NCI-H226 (cell line): ENCODE data around the gene INPP5D.
"Not testable (repeated sequence)": the region's sequence is repeated elsewhere in the genome, so short reads cannot be mapped to it uniquely, and the experiment has no call there.

Experiments
- DNase-seq: peaks from one replicate; pipeline ENCODE4 v3.0.0-alpha.2; 2015

Gene INPP5D

GRCh38 chr2:233059797-233060500, at the start of gene INPP5D:
INPP5D (plus strand) TSS chr2:233060342; CDS start chr2:233060479, 137 bp downstream.
- DNase-seq, result no peak

DNA sequence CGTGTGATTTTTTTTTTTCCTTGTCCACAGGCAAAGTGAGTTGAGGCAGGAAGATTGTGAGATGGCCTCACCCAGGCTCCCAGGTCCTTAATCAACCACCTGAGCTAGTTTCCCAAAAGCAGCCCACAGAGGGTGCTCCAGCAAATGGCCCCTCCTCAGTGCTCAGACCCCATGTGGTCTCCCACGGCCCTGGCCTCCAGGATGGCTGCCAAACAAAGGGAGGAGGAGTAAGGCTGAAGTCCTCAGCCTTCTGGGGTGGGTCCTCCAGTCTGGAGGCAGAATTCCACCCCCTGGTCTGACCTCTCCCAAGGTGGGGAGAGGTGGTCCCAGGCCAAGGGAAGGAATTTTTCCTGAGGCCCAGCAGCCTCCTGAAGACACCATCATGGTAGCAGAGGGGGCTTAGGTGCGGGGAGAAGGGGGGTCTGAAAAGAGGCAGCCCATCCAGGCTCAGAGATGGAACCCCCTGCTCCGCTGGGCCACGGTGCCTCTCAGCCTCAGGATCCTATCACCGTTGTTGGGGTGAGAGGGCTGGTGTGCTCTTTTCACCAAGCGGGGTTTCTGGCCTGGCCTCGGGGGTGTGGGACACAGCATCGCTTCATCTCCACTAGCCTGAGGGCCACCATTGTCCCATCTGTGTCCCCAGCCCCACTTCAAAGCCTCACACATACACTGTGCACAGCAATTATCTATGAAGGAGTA, 49.4 kb upstream of the INPP5D start:
- DNase-seq, result no peak

DNA sequence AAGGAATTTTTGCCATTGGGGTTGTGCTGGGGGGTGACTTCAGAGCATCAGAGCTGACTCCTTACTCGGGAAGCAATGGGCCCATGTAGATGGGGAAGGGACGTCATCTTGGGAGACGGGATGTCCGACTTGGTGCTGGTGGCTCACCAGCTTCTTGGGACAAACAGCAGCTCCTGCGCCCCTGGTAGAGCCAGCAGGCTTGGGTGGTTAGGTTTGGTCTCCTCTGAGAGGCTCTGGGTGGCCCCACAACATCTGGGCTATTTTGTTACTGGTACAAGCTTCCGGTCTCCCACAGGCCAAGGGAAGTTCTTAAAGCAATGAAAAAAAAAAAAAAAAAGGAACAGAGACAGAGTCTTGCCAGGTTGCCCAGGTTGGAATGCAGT, 48.9 kb upstream of the INPP5D start:
- DNase-seq, result no peak

DNA sequence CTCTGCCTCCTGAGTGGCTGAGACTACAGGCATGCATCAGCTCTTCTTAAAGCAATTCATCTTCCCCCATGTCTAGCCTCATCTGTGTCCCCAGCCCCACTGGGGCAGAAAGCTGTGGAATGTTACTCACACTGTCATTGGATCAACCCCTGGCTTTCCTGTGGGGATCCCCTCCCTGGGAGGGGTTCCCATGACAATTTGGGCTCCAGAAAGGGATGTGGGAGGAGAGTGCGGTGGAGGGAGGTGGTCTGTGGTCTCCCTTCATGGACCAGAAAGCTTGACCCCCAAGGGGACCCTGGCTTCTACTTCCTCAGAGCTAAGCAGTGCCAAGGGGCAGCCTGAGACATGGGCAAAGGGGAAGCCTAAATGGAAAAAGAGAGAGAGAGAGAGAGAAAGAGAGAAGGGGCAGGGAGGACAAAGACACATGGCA, 48.4 kb upstream of the INPP5D start:
- DNase-seq, result no peak

DNA sequence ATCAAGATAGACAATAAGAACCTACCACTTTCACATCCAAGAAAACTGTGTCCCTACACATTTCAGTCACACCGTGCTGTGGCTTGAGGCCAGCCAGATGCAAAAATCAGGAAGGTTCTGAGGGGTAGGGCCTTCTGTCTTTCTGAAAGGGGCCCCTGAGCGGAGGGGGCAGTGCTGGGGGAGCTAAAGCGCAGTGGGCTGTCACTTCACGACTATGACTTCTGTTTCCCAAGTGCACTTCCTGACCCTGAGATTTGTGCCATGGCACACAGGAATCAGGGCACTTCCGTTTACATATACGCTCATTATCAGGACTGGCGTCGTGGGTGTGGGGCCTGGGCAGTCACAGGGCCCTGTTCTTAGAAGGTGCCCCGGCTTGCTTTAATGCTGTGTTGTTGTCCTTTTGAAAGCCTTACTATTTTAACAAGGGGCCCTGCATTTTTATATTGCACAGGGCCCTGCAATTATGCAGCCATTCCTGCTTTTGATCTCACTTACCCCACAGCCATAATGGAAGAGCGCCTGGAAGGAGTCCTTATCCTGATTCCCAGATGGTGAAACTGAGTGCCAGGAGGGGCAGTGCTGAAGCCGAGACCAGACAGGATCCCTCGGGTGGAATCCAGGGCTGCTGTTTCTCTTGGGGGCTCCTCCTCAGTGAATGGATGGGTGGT, 47.7 kb upstream of the INPP5D start:
- no peak for DNase-seq

GRCh38 chr2:233013027-233013461, 47.1 kb upstream of the INPP5D start, which contains the start of gene NGEF:
NGEF (minus strand) TSS chr2:233013256; CDS start chr2:232974890, 38,366 bp downstream.
- DNase-seq, result no peak

DNA sequence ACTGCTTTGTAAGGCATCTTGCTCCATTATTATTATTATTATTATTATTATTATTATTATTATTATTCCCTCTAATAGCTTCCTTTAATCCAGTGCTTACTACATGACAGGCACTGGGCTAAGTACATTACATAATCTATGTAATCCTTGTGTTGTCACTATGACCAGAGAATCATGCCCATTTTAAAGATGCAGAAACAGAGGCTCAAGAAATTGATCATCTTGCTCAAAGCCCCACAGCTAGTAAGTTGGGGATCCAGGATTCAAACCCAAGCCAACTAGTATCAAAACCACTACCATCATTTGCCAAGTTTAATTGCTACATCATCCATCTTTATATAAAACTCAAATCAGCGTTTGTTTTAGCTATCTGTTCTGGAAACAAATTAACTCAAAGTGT, 46.5 kb upstream of the INPP5D start:
- no peak for DNase-seq

GRCh38 chr2:233015019-233015645, 45.0 kb upstream of the INPP5D start:
- no peak for DNase-seq

DNA sequence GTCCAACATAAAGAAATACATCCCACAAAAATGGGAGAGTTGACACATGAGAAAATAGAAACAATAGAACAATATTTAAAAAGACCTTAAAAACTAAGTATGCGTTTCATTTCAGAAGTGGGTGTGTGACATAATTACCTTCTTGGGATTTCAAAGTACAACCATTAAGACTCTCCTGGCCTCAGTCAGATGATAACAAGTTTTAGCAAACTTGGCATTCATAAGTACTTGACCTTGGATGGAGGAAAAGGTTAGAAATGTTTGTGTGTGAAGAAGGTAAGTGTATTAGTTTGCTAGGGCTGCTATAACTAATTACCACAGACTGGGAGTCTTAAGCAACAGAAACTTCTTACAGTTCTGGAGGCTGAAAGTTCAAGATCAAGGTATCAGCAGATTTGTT, 42.2 kb upstream of the INPP5D start:
- no peak for DNase-seq

DNA sequence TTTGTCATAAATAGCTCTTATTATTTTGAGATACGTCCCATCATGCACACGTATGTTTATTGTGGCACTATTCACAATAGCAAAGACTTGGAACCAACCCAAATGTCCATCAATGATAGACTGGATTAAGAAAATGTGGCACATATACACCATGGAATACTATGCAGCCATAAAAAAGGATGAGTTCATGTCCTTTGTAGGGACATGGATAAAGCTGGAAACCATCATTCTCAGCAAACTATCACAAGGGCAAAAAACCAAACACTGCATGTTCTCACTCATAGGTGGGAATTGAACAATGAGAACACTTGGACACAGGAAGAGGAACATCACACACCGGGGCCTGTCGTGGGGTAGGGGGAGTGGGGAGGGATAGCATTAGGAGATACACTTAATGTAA, 40.5 kb upstream of the INPP5D start:
- not testable (repeated sequence) for DNase-seq

DNA sequence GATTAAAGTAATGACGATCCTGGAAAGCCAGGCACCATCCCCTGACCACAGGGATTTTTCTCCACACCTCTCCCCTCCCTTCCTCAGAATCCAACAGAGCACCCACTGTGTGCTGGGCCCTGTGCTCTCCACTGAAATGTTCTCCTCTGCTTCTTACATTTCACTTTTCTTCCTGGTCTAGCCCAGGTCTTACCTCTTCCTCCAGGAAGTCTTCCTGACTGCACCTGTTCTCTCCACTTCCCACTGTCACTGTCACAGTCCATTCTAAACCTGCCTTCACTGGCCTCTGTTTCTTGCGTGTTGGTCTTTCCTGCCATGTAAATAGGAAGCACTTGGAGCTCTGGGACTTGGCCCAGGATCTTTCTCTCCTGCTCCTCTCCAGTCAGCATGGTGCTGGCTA, 39.7 kb upstream of the INPP5D start:
- no peak for DNase-seq

GRCh38 chr2:233021771-233022170, 38.4 kb upstream of the INPP5D start:
- no peak for DNase-seq

GRCh38 chr2:233022561-233022960, 37.6 kb upstream of the INPP5D start:
- no peak for DNase-seq

DNA sequence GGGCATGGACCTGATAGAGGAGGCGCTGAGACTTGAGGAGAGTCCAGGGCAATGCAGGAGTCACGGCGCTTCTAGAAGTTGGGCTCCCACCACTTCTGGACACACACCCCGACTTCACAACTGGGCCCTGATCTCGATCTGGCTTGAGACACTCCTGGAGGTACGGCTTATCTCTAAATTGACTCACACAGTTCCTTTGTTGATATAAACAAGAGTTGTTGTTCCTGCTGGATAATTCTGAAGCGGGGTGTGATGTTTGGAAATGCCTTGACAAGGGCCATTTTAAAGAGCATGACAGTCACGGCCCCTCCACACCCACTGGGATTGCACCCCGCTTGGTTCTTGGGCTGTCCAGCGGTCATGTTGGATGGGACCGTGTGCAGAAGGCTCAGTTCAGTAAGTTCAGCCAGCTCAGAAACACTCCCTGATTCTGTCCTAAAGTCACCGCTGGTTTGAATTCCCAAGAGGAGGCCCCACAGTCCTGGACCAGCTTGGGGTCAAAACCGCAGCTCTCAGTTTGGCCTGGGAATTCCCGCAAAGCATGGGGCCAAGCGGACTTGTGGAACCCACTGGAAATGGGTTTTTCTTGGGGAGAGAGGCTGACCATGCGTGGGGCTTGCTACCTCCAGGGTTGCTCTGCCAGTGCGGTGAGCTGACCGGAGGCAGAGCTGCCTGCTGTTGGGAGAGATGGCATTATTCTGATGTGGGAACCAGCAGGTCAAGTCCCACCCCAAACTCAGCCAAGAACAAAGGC, 37.0 kb upstream of the INPP5D start:
- no peak for DNase-seq

DNA sequence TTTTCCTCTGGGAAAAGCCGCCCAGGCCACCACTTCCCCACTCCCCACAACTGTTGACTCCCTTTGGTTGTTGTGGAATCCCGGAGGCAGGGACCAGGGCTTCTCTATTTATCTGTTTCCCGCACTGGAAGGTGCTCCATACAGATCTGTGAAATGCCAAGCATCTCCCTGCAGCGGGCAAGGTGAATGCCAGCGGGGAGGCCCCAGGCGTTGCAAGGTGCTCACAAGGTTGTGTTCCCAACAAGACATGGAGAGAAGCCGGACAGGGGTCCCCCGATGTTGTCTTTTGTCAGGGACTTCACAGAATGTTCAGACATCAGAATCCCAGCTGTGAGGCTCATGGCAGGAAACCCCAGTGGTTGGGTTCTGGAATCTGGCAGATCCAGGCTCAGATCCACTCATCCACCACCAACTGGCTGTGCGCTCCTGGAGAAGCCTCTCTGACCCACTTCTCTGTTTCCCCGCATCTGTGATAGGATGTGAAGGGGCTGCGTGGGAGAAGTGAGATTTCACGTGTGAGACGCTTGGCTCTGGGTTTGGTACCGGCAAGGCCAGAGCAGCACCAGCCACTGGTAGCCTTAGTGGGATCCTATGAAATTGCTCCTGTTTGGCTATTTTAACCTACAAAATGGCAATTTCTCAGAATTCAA, 36.3 kb upstream of the INPP5D start:
- DNase-seq, result no peak

DNA sequence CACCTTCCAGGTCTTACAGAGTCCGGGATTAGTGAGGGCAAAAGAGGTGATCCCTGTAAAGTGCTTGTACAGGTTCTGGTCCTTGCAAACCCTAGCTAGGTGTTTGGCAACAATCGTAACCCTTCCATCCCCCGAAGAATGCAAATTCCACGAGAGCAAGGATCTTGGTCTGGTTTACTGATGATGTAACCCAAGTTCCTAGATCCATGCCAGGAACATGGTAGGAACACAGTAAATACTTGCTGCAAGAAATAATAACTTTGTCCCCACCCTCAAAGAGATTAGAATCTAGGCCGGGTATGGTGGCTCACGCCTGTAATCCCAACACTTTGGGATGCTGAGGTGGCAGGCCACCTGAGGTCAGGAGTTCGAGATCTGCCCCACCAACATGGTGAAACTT, 34.4 kb upstream of the INPP5D start:
- peak; percentile 37 for DNase-seq

- DNase-seq, result peak; percentile 85
These were observed 33.8 kb upstream of the INPP5D start for GRCh38 chr2:233026198-233026813.

DNA sequence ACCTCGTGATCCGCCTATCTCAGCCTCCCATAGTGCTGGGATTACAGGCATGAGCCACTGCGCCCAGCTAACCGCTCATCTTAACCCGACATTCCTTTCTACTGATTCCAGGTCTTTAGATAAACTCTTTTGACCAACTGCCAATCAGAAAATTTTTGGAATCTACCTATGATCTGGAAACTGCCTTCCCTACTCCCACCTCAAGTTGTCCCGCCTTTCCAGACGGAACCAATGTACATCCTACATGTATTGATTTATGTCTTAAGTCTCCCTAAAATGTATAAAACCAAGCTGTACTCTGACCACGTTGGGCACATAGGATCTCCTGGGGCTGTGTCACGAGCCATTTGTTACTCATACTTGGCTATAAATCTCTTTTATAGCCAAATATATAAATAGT, 30.8 kb upstream of the INPP5D start:
- DNase-seq, result peak; percentile 89

DNA sequence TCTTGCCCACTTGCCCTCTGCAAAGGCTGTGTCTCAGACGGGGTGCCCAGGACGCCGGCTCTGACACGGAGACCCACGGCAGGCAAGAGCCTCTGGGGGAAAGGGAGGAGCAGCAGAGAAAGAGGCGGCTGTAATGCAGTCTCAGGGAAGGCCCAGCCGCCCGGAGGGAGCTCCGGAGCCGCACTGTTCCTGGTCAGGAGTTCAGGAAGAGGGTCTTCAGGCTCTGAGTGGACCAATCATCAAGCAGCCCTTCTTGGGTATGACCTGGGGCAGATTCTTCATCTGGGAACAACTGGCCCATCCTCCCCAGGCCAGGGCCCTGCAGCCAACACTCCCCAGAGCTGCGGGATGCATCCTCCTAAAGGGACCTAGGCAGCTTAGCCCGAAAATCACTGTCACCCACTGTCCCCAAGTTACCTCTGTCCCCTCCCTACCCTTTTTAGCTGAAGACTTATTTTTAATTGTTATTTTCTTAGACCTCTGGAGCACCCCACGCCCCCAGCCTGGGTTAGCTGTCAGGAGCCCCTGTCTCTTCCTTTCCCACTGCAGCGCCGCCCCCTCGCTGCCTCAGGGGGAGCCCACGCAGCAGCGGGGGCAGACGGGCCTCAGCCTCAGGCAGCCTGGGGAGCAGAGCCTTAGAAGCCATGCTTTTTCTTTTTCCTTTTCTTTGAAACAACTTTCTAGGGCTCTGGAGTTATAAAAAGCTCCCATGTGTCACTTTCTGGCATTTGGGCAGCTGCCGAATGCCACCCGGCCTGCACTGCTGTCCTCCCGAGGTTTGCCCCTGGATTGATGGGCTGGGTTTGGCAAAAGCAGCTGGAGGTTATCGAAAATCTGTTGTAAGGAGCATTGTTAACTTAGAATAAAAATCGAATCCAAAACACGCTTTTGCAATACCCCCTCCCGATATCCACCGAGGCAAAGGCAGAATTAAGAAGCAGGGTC, 28.3 kb upstream of the INPP5D start:
- DNase-seq, result no peak

- no peak for DNase-seq
These were observed 27.4 kb upstream of the INPP5D start, which contains the start of gene NEU2 for GRCh38 chr2:233032551-233033320. NEU2 (plus strand) TSS chr2:233032672; CDS start chr2:233032672, 0 bp downstream.
